ENCODE measurements around the gene ITIH3.

- TF ChIP-seq CTCF (IDR thresholded peaks at IDR 0.05) (no peak), POLR2A (IDR thresholded peaks at IDR 0.05) (no peak)
Observed at GRCh38 chr3:52838561-52839267, 44.1 kb downstream of the ITIH3 start.
